Spleen (tissue), 11 donors: ENCODE measurements around the gene APOC3. TPM values are rescaled to one million over a fixed set of nuclear protein-coding genes. Genes with fewer than 3 reads are reported as not detected.

ENCODE experiments used
- DNase-seq: peaks from one replicate; pipeline ENCODE4 v3.0.0-alpha.2; 2020
- H3K27ac ChIP-seq, 8 donors: fragments of 200-600 bp; sonication (generic) in 7 of 8; 1 replicate in 4 of 8; 2 replicates in 4 of 8; pipeline versions ENCODE4 v1.5.0 to v1.8.0; 2016 to 2021; ENCODE audit warnings: inconsistent platforms in 4 of 8, mild to moderate bottlenecking in 4 of 8, moderate library complexity in 1 of 8
- H3K27me3 ChIP-seq, 7 donors: fragments of 200-600 bp; sonication (generic) in 6 of 7; replicated peaks in 1 of 7; 1 replicate in 4 of 7; 2 replicates in 3 of 7; pipeline versions ENCODE4 v1.5.0 to v1.8.0; 2016 to 2021; ENCODE audit warnings: inconsistent platforms in 3 of 7, mild to moderate bottlenecking in 1 of 7
- H3K36me3 ChIP-seq, 6 donors: fragments of 200-600 bp; sonication (generic) in 5 of 6; 1 replicate in 4 of 6; 2 replicates in 2 of 6; pipeline versions ENCODE4 v1.5.0 to v1.8.0; 2016 to 2021; ENCODE audit warnings: inconsistent platforms in 2 of 6
- H3K4me1 ChIP-seq, 6 donors: fragments of 200-600 bp; sonication (generic) in 5 of 6; 1 replicate in 3 of 6; 2 replicates in 3 of 6; pipeline versions ENCODE4 v1.5.0 to v1.8.0; 2016 to 2021; ENCODE audit warnings: inconsistent platforms in 3 of 6
- H3K4me3 ChIP-seq, 8 donors: fragments of 200-600 bp; sonication (generic) in 7 of 8; 1 replicate in 4 of 8; 2 replicates in 4 of 8; pipeline versions ENCODE4 v1.5.0 to v1.8.0; 2016 to 2021; ENCODE audit warnings: inconsistent platforms in 4 of 8, mild to moderate bottlenecking in 4 of 8, moderate library complexity in 2 of 8
- H3K9me3 ChIP-seq, 8 donors: fragments of 200-600 bp; sonication (generic) in 7 of 8; 1 replicate in 4 of 8; 2 replicates in 4 of 8; pipeline versions ENCODE4 v1.5.0 to v1.8.0; 2016 to 2021; ENCODE audit warnings: inconsistent platforms in 4 of 8
- CTCF ChIP-seq, 11 experiments: fragments of 200-600 bp in 7 of 11; fragments of 450-650 bp in 4 of 11; sonication (generic) in 4 of 11; IDR thresholded peaks in 8 of 11; conservative IDR thresholded peaks in 3 of 11; 1 replicate in 7 of 11; 2 replicates in 4 of 11; pipeline versions ENCODE4 v1.4.0 to v1.8.0; 2016 to 2021; ENCODE audit warnings: antibody characterized with exemption in 11 of 11, inconsistent platforms in 4 of 11, mild to moderate bottlenecking in 1 of 11
- POLR2A ChIP-seq, 3 donors: fragments of 450-650 bp; IDR thresholded peaks; one replicate each; pipeline ENCODE4 v1.5.1; 2017; ENCODE audit warnings: antibody characterized with exemption in 3 of 3, mild to moderate bottlenecking in 1 of 3
- POLR2AphosphoS5 ChIP-seq, 3 donors: sonication (generic); formaldehyde crosslinking; IDR thresholded peaks; one replicate each; pipeline ENCODE4 v1.5.1; 2017; ENCODE audit warnings: antibody characterized with exemption in 3 of 3
- WGBS, 5 donors: extraction: QIAGEN DNeasy Blood & Tissue Kit in 3 of 5; methylation state at CpG; one replicate each; pipeline versions ENCODE4 v1.1.5 to v1.1.7; 2013 to 2018; 5-methylcytosine and 5-hydroxymethylcytosine counted together
- intact Hi-C: fragments of 100-400 bp; cut with DNase I; formaldehyde crosslinking; loops from one replicate; pipeline ENCODE4 v1.15.0; 2023; ENCODE audit warnings: low total_unique reads
- polyA plus RNA-seq, 3 donors: library from polyadenylated mRNA; stranded (reverse); fragments of 200-250 nt; gene quantifications; one replicate each; pipeline ENCODE4 v1.2.1, GENCODE V29; 2013
- total RNA-seq, 7 donors: library from RNA; depleted of rRNA in 3 of 7; stranded (reverse); fragments of >200 nt in 3 of 7; fragmentation: NEBNext Ultra II Directional in 4 of 7; extraction: Animal tissue kit (Norgen Biotek cat#: 25700) in 4 of 7; gene quantifications; one replicate each; pipeline versions ENCODE4 v1.1.0 to v1.2.1, GENCODE V29; 2016 to 2021
- donor health status: healthy with polysubstance abuse.
- donor health status: DM: no; HTN: no; CAD: no; lungs with moderate emphysema.
- donor health status: DM: no; HTN: no; CAD: no.
- donor health status: Bipolar disorder and iron deficiency.
- donor health status: healthy.
- donor health status: DM: no; HTN: no; CAD: no.
- donor health status: DM: yes; HTN: yes; CAD: no.

APOC3 gene
- total and polyA plus RNA-seq, 10 donors, result 0.70 TPM; not detected in 9

- TF ChIP-seq POLR2A (IDR thresholded peaks at IDR 0.05) (no peak), CTCF (IDR thresholded peaks at IDR 0.05 in 8 of 11, conservative IDR thresholded peaks at IDR 0.05 in 3 of 11) (no peak), POLR2AphosphoS5 (IDR thresholded peaks at IDR 0.05) (no peak)
- intact Hi-C loops, result no loop called here
- Histone ChIP-seq H3K27me3 (peaks cover 0 to 19% (median 0%) of the 10 kb centered on the region in 7 donors), H3K4me3 (peak overlapping the region; percentile 86 to 99 (median 96)), H3K9me3 (no peaks in the 10 kb centered on the region), H3K4me1 (peaks cover 14 to 50% (median 35%) of the 10 kb centered on the region in 6 donors), H3K27ac (peak overlapping the region in 4 of 8 donors; percentile 83 to 92 (median 90)), H3K36me3 (peaks cover 0 to 49% (median 43%) of the 10 kb centered on the region in 6 donors)
- DNase-seq, result no peak
- whole genome bisulfite sequencing, 5 donors, result 57 to 82% (median 75%) methylated on average over 5 of the region's 5 CpGs
Observed at GRCh38 chr11:116786966-116787365, 42.7 kb upstream of the APOC3 start.

- intact Hi-C loops, result no loop called here
- peaks cover 0 to 19% (median 0%) of the 10 kb centered on the region in 7 donors for H3K27me3 ChIP-seq
- peaks cover 0 to 44% (median 38%) of the 10 kb centered on the region in 6 donors for H3K36me3 ChIP-seq
- 0 to 1% (median 1%) methylated on average over 10 to 15 of the region's 15 CpGs for WGBS, 5 donors
- no peaks in the 10 kb centered on the region for H3K9me3 ChIP-seq
- peak overlapping the region; percentile 66 to 92 (median 88) for H3K27ac ChIP-seq
- no peak for TF ChIP-seq CTCF (IDR thresholded peaks at IDR 0.05 in 8 of 11, conservative IDR thresholded peaks at IDR 0.05 in 3 of 11)
- peak overlapping the region; percentile 86 to 99 (median 96) for H3K4me3 ChIP-seq
- peaks cover 14 to 50% (median 35%) of the 10 kb centered on the region in 6 donors for H3K4me1 ChIP-seq
- DNase-seq, result no peak
Observed at GRCh38 chr11:116787436-116787785, 42.3 kb upstream of the APOC3 start.

GRCh38 chr11:116787786-116788486 lies 41.8 kb upstream of the APOC3 start, which contains the start of gene ZPR1:
ZPR1 (minus strand) TSS chr11:116788023; CDS start chr11:116787990, 33 bp downstream.
- 1 to 2% (median 1%) methylated on average over 19 to 56 of the region's 56 CpGs for WGBS, 5 donors
- TF ChIP-seq CTCF (IDR thresholded peaks at IDR 0.05 in 8 of 11, conservative IDR thresholded peaks at IDR 0.05 in 3 of 11), result peak in 4 of 11 experiments; percentile 18 to 25 (median 21)
- TF ChIP-seq POLR2AphosphoS5 (IDR thresholded peaks at IDR 0.05), result peak; percentile 87 to 90 (median 89)
- peak in 1 of 3 donors; percentile 29 for TF ChIP-seq POLR2A (IDR thresholded peaks at IDR 0.05)
- intact Hi-C loops, result no loop called here
- H3K36me3 ChIP-seq, result peaks cover 0 to 39% (median 33%) of the 10 kb centered on the region in 6 donors
- DNase-seq, result peak; percentile 96
- H3K27me3 ChIP-seq, result peaks cover 0 to 19% (median 0%) of the 10 kb centered on the region in 7 donors
- H3K9me3 ChIP-seq, result no peaks in the 10 kb centered on the region
- peak within 1 kb of the TSS; percentile 66 to 92 (median 88) for H3K27ac ChIP-seq
- H3K4me3 ChIP-seq, result peak within 1 kb of the TSS; percentile 86 to 99 (median 96)
- peaks cover 14 to 50% (median 35%) of the 10 kb centered on the region in 6 donors for H3K4me1 ChIP-seq

GRCh38 chr11:116788534-116788933 lies 41.2 kb upstream of the APOC3 start:
- H3K4me3 ChIP-seq, result peak overlapping the region in 7 of 8 donors; percentile 86 to 99 (median 96)
- TF ChIP-seq POLR2A (IDR thresholded peaks at IDR 0.05) (no peak), CTCF (IDR thresholded peaks at IDR 0.05 in 8 of 11, conservative IDR thresholded peaks at IDR 0.05 in 3 of 11) (no peak), POLR2AphosphoS5 (IDR thresholded peaks at IDR 0.05) (no peak)
- peaks cover 0 to 19% (median 0%) of the 10 kb centered on the region in 7 donors for H3K27me3 ChIP-seq
- DNase-seq, result no peak
- peaks cover 0 to 33% (median 27%) of the 10 kb centered on the region in 6 donors for H3K36me3 ChIP-seq
- 56 to 75% (median 64%) methylated on average over 4 of the region's 4 CpGs for WGBS, 5 donors
- H3K27ac ChIP-seq, result peak overlapping the region in 7 of 8 donors; percentile 66 to 92 (median 89)
- H3K9me3 ChIP-seq, result no peaks in the 10 kb centered on the region
- intact Hi-C loops, result no loop called here
- peaks cover 14 to 50% (median 35%) of the 10 kb centered on the region in 6 donors for H3K4me1 ChIP-seq
